Measurements from ENCODE around the gene CCDC160. TPM values are rescaled to one million over a fixed set of nuclear protein-coding genes. Genes with fewer than 3 reads are reported as not detected.
"Not testable (repeated sequence)": the region's sequence is repeated elsewhere in the genome, so short reads cannot be mapped to it uniquely, and the experiment has no call there.

Gene CCDC160
- total and polyA plus RNA-seq, 2 donors (not counting 1 experiment from before 2014, with no cell fraction given): 0.10 to 0.17 TPM

DNA sequence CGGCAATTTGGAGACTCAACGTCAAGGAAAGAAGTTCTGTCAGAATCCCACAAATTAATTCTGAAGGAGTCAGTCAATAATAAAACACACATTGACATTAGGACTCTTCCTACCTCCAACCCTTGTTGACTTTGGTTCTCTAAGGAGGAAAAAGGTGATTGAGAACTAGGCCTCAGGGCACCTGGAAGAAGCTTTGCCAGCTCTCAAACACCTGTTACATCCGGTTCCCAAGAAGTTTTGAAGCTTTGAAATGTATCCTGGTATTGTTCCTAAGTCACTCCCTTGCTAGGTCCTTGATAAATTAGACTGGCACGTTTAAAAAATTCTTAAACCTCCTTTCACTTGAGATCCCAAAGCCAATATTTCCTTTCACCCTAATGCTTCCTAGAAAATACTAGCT lies 1.7 kb upstream of the CCDC160 start:
- no peak for DNase-seq (ENCODE audit: low read depth in 2 of 2)
- H3K4me2 ChIP-seq (ENCODE audit: extremely low read depth, insufficient read depth, low read length): no peak overlapping the region
- no peak overlapping the region for H3K9ac ChIP-seq (ENCODE audit: insufficient read depth, low read length)
- no peak for TF ChIP-seq EZH2 (IDR thresholded peaks at IDR 0.05; ENCODE audit: low read length, missing control alignments)
- TF ChIP-seq, protein P1, sequence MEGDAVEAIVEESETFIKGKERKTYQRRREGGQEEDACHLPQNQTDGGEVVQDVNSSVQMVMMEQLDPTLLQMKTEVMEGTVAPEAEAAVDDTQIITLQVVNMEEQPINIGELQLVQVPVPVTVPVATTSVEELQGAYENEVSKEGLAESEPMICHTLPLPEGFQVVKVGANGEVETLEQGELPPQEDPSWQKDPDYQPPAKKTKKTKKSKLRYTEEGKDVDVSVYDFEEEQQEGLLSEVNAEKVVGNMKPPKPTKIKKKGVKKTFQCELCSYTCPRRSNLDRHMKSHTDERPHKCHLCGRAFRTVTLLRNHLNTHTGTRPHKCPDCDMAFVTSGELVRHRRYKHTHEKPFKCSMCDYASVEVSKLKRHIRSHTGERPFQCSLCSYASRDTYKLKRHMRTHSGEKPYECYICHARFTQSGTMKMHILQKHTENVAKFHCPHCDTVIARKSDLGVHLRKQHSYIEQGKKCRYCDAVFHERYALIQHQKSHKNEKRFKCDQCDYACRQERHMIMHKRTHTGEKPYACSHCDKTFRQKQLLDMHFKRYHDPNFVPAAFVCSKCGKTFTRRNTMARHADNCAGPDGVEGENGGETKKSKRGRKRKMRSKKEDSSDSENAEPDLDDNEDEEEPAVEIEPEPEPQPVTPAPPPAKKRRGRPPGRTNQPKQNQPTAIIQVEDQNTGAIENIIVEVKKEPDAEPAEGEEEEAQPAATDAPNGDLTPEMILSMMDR (conservative IDR thresholded peaks at IDR 0.05 in 1 of 2, IDR thresholded peaks at IDR 0.05 in 1 of 2; ENCODE audit: low read depth in 1 of 2, low read length in 2 of 2): no peak
- H3K4me3 ChIP-seq (replicated peaks in 1 of 4; ENCODE audit: control extremely low read depth in 1 of 4, insufficient read depth in 1 of 4, low read depth in 3 of 4, low read length in 4 of 4): no peak overlapping the region
- H3K27me3 ChIP-seq (ENCODE audit: control insufficient read depth, insufficient read depth, low read length): no peaks in the 10 kb centered on the region
- H2AFZ ChIP-seq (ENCODE audit: low read length): no peak overlapping the region
- no peaks in the 10 kb centered on the region for H3K4me1 ChIP-seq (ENCODE audit: control insufficient read depth, extremely low read depth, insufficient read depth, low read length)
- no peak overlapping the region for H3K27ac ChIP-seq (ENCODE audit: insufficient read depth, low read length)
- H3K9me3 ChIP-seq (ENCODE audit: control insufficient read depth, insufficient read depth, low read depth, low read length): no peaks in the 10 kb centered on the region
- no peaks in the 10 kb centered on the region for H3K36me3 ChIP-seq (ENCODE audit: control insufficient read depth, insufficient read depth, low read length)
- H4K20me1 ChIP-seq (ENCODE audit: control insufficient read depth, extremely low read depth, insufficient read depth, low read length): no peaks in the 10 kb centered on the region
- H3K79me2 ChIP-seq (ENCODE audit: control insufficient read depth, insufficient read depth, low read length): no peaks in the 10 kb centered on the region

GRCh38 chrX:134238144-134238543 lies 1.2 kb downstream of the CCDC160 start:
- not testable (repeated sequence) for H3K27ac ChIP-seq (ENCODE audit: insufficient read depth, low read length); H3K36me3 ChIP-seq (ENCODE audit: control insufficient read depth, insufficient read depth, low read length); H2AFZ ChIP-seq (ENCODE audit: low read length); H4K20me1 ChIP-seq (ENCODE audit: control insufficient read depth, extremely low read depth, insufficient read depth, low read length); DNase-seq (ENCODE audit: low read depth in 2 of 2); H3K4me3 ChIP-seq (replicated peaks in 1 of 4; ENCODE audit: control extremely low read depth in 1 of 4, insufficient read depth in 1 of 4, low read depth in 3 of 4, low read length in 4 of 4); H3K9me3 ChIP-seq (ENCODE audit: control insufficient read depth, insufficient read depth, low read depth, low read length); H3K4me1 ChIP-seq (ENCODE audit: control insufficient read depth, extremely low read depth, insufficient read depth, low read length); H3K9ac ChIP-seq (ENCODE audit: insufficient read depth, low read length); H3K79me2 ChIP-seq (ENCODE audit: control insufficient read depth, insufficient read depth, low read length); H3K27me3 ChIP-seq (ENCODE audit: control insufficient read depth, insufficient read depth, low read length); H3K4me2 ChIP-seq (ENCODE audit: extremely low read depth, insufficient read depth, low read length)

GRCh38 chrX:134239016-134239415 lies 2.0 kb downstream of the CCDC160 start:
- Histone ChIP-seq H3K4me3 (replicated peaks in 1 of 4; ENCODE audit: control extremely low read depth in 1 of 4, insufficient read depth in 1 of 4, low read depth in 3 of 4, low read length in 4 of 4) (no peak overlapping the region), H4K20me1 (ENCODE audit: control insufficient read depth, extremely low read depth, insufficient read depth, low read length) (no peaks in the 10 kb centered on the region), H3K79me2 (ENCODE audit: control insufficient read depth, insufficient read depth, low read length) (no peaks in the 10 kb centered on the region), H3K4me2 (ENCODE audit: extremely low read depth, insufficient read depth, low read length) (no peak overlapping the region), H3K27me3 (ENCODE audit: control insufficient read depth, insufficient read depth, low read length) (no peaks in the 10 kb centered on the region), H2AFZ (ENCODE audit: low read length) (no peak overlapping the region), H3K36me3 (ENCODE audit: control insufficient read depth, insufficient read depth, low read length) (no peaks in the 10 kb centered on the region), H3K4me1 (ENCODE audit: control insufficient read depth, extremely low read depth, insufficient read depth, low read length) (no peaks in the 10 kb centered on the region), H3K9ac (ENCODE audit: insufficient read depth, low read length) (no peak overlapping the region), H3K27ac (ENCODE audit: insufficient read depth, low read length) (no peak overlapping the region), H3K9me3 (ENCODE audit: control insufficient read depth, insufficient read depth, low read depth, low read length) (no peaks in the 10 kb centered on the region)
- no peak for DNase-seq (ENCODE audit: low read depth in 2 of 2)
- TF ChIP-seq, protein P1 (conservative IDR thresholded peaks at IDR 0.05 in 1 of 2, IDR thresholded peaks at IDR 0.05 in 1 of 2; ENCODE audit: low read depth in 1 of 2, low read length in 2 of 2): no peak
- no peak for TF ChIP-seq EZH2 (IDR thresholded peaks at IDR 0.05; ENCODE audit: low read length, missing control alignments)

Measured in fibroblast of lung (primary cell).